ENCODE results near the gene TBC1D22A.

Gene TBC1D22A

DNA sequence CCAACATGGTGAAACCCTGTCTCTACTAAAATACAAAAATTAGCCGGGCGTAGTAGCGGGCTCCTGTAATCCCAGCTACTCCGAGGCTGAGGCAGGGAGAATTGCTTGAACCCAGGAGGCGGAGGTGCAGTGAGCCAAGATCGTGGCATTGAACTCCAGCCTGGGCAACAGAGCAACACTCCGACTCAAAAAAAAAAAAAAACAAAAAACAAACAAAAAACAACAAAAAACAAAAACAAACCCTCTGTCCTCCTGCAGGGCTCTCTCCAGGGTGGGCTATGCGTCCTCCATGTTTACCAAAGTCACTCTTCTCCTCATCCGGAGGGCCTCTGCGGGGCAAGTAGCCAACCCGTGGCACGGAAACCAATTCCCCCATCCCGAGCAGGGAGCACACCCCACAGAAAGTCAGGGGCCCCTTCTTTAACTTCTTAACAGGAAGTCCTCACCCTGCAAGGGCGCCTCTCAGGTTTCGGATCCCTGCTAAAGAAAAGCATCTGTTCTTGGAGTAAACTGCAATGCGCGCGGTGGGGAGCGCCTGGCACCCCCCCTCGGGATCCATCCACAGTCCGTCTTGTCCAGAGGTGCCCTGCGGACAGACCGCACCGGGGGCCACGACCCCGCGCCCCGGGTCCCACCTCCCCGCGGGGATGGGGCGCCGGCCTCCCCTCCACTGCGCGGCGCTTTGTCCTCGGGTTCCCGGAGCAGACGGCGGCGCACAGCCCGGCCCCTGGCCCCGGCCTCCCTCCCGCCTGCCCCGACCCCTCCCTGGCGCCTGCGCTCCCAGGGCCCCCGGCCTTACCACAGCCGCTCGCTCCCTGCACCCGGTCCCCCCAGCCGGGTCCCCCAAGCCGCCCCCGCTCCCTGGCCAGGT lies 25.1 kb upstream of the TBC1D22A start:
- peak; percentile 60 for DNase-seq (ENCODE audit: insufficient read length, low spot score)
- peak; percentile 95 for FAIRE-seq

DNA sequence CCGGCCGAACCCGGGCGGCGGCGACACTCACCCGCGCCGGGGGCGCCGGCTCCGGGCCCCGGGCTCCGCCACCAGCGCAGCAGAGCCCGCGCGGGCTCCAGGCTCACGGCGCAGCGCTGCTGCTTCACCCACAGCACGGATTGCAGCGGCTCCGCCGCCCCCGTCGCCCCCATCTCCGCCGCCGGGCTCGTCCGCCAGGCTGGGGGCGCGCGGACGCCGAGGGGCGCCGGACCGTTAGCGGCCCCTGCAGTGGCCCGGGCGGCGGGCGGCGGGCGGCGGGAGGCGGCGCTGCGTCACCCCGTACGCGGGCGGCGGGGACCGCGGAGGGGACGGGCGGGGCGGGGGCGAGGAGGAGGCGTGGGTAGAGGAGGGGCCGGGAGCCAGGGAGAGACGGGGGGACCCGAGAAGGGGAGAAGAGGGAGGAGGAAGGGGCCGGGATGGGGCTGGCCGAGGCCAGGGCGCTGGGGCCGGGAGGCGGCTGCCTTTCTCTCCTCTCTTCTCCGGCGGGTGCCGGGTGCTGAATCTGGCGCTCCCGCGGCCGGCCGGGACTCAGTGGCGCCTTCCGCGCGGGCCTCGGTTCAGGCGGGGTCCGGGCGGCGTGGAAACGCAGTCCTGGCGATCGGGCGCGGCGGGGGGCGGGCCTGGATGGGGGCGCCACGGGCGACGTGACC lies 24.3 kb upstream of the TBC1D22A start, which contains the start of gene CERK:
Gene CERK (minus strand): TSS at position 277 of the 671 bp plus-strand sequence. CDS start 104 bp downstream, at position 173.
- DNase-seq (ENCODE audit: insufficient read length, low spot score), result peak; percentile 78
- no peak for FAIRE-seq

DNA sequence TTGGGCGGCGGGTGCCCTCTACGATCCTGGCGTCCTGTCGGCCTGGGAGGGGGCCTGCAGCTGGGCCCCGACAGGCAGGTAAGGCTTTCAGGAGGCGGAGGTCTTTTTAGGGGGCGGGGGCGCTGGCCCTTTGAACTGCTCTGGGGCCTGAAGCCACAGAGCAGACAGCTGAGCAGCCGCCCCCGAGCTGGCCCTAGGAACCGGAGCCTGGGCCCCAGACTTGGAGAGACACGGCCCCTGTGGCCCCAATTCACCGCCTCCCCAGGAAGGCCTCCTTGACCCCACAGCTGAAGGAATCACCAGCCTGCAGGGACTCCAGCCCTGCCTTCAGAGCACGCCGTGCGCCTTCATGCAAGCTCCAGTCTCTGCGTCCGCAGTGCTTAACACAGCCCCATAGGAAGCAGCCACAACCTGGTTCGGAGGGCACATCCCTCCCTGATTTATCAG lies 23.8 kb upstream of the TBC1D22A start:
- peak; percentile 75 for FAIRE-seq

DNA sequence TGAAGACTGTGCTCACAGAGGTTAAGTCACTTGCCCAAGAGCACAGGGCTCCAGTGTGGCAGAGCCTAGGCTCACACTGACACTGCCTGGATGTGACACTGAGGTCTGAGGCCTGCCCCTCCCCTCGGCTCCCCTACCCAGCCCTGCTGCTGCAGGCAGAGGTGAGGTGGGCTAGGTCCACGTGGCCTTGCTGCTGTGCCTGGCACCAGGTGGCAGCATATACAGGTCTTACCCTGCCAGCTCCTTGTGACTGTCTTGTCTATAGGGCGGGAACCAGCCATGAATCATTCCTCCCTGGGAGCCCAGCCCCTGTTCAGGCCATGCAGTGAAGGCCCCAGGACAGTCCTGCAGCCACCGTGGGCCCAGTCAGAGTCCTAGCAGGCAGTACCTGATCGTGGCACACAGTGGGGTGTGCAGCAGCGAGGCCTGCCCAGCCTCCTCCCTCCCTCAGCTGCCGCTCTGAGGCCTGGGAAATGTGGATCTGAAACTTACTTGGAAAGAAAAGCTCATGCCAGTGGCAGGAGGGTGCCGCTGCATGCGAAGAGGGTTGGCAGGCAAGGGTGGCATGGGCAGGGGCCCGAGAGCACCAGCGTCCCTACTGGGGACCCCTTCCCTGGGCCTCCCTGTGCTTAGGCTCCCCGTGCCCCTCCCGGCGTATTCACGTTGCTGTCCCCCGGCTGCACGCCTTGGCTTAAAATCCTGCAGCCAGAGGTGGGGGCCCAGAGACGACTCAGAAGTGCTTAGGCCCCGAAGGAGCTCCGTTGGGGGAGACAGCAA lies 23.2 kb upstream of the TBC1D22A start:
- no peak for DNase-seq (ENCODE audit: insufficient read length, low spot score)

More for the DNA sequence above, 23.8 kb upstream of the TBC1D22A start:
- DNase-seq (ENCODE audit: insufficient read length, low spot score), result no peak

DNA sequence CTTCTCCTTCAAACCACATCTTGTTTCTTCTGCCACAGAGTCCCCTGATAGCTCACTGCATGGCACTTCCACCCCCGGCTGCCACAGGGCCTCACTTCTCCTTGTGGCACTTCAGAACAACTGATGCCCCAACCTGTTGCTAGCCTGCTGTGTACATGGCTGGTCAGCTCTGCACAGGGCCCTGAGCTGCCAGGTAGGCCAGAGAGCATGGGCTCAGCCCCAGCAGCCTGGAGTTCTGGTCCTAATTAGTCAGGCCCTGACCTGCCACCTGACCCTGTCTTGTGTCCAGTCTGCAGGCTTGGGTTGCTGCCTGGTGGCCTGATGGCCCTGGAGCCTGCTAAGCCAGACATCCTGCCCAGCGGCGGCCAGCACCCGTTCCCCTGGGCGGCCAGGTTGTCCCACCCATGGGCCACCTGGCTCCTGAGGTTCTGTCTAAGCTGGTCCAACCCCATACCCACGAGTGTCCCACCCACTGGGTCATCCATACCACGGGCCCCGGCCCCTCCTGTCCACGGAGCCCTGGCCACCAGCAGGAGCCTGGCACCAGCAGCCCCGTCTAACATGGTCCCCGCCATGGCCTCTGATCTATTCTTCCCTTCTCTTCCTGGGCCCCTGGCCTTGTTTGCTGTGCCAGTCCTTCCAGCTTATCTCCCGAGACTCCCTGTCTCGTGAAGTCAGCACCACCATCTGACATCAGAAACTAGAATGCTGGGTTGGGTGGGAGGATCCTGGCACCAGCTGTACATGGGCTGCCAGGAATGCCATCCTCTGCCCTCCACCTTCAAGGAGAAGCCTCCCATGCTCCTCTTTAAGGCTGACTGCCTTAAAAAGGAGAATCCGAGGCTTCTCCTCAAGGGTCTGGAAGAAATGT lies 21.3 kb upstream of the TBC1D22A start:
- DNase-seq (ENCODE audit: insufficient read length, low spot score) (no peak), FAIRE-seq (no peak)

More for the DNA sequence above, 23.2 kb upstream of the TBC1D22A start:
- FAIRE-seq, result no peak

DNA sequence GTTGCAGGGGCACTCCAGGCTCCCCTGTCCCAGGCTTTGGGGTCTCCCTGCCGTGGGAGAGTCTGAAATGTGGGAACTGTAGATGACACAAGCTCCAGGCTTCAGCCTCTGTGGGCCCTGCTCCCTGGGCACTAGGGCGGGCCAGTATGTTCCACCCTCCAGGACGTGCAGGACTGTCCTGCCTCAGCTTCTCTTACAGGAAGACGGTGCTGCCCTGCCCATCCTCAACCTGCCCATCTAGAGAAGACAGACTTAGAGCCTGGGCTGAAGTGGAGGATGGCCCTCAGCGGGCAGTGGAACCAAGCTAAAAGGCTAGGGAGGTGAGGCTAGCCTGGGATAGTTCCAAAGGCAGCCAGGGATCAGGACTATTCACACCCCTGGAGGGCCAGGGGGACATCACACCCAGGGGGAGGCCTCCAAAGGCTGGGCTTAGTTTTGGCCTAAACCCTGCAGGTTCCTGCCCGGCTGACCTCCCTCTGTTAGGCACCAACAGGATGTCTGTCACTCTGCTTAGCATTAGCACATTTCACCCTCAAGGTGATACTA lies 20.4 kb upstream of the TBC1D22A start:
- no peak for DNase-seq (ENCODE audit: insufficient read length, low spot score)
- no peak for FAIRE-seq

DNA sequence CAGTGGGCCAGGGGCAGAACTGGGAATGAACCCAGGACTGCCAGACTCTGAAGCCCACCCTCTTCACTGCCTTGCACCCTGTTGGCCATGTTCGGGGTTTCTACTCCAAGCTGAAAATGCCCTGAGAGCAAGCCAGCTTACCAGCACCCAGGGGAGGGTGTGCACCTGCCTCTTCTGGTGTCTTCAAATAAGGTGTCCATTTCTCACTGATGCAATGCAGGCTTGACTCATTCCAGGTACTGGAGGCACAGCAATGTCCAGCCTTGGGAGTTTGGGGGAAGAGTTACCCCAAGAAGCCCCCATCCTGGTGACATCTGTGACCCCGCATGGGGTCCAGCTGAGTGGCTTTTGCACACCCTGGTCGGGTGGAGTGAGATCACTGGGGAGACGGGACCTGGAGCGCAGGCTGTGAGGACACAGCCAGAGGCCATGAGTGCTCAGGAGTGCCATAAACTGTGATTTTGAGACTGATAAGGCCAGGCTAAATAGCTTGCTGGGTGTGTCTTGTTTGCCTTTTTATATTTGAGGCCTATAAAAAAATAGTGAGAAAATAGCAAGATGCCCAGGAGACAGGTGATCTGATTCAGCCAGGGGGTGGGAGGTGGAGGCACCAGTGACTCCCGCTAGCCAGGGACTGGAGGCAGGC lies 19.8 kb upstream of the TBC1D22A start:
- DNase-seq (ENCODE audit: insufficient read length, low spot score), result no peak

DNA sequence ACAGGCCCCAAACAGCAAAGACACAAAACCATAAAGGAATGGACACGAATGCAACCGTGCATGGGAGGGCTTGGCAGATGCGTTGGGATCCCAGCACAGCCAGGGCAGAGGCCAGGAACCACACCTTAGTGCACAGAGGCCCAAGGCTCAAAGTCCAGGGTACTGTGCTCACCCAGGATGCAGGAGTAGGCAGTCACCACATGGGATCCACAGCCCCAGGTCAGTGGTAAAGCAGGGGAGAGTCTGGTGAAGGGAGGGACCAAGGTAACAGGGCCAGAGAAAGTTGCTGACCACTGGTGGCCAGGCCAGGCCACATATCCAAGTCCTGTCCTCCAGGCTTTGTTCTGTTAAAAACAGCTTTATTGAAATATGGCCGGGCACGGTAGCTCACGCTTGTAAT lies 17.9 kb upstream of the TBC1D22A start:
- FAIRE-seq, result no peak
- no peak for DNase-seq (ENCODE audit: insufficient read length, low spot score)

More for the DNA sequence above, 19.8 kb upstream of the TBC1D22A start:
- FAIRE-seq, result no peak

DNA sequence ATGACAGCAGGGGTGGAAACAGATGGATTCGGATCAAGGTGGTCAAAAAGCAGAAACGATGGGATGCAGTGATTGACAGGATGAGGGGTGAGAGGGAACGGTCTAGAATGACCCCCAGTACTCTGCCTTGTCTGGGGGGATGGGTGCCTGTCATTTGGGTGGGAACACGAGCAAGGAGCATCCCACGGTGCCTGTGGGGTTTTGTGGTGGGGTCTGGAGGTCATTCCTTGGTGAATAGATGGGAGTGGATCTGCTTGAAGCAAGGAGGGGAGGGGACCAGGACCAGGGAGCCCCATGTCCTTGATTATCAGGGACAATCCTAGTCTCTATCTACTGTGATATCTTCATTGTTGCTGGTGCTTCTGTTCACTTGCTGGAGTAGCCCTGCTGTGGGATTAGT lies 16.3 kb upstream of the TBC1D22A start:
- no peak for FAIRE-seq
- DNase-seq (ENCODE audit: insufficient read length, low spot score), result no peak

DNA sequence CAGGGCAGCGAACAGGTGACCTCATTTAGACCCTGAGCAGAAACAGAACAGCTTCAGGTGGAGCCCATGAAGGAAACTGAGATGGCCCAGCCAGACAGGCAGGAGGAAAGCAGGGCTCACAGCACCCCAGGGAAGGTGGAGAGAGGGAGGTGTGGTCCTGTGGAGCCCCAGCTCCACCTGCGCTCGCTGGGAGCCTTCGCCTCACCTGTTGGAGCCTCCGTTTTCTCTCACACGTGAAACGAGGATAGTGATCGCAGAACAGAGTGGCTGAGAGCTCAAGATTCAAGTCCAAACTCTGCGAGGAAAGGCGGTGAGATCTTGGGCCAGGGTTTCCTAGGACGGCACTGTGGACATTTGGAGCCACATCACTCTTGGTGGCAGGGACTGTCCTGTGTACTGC lies 15.8 kb upstream of the TBC1D22A start:
- FAIRE-seq (no peak), DNase-seq (ENCODE audit: insufficient read length, low spot score) (no peak)

DNA sequence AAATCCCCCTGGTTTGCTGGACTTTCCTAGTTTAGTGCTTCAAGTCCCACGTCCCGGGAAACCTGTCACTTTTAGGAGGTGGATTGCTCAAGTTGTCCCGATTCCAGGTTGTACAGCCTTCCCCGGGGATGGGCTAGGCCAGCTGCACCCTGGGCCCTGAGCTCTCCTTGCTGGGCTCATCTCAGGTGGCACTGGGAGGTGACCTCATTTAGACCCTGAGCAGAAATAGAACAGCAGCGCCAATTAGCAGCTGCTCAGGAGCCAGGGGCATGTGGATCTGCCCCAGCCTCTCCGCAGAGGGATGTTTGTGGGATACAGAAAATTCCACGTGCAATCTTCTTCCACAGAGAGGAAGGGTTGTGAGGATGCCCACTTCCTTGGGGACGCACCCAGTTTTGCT lies 14.8 kb upstream of the TBC1D22A start:
- no peak for DNase-seq (ENCODE audit: insufficient read length, low spot score)
- FAIRE-seq, result no peak

DNA sequence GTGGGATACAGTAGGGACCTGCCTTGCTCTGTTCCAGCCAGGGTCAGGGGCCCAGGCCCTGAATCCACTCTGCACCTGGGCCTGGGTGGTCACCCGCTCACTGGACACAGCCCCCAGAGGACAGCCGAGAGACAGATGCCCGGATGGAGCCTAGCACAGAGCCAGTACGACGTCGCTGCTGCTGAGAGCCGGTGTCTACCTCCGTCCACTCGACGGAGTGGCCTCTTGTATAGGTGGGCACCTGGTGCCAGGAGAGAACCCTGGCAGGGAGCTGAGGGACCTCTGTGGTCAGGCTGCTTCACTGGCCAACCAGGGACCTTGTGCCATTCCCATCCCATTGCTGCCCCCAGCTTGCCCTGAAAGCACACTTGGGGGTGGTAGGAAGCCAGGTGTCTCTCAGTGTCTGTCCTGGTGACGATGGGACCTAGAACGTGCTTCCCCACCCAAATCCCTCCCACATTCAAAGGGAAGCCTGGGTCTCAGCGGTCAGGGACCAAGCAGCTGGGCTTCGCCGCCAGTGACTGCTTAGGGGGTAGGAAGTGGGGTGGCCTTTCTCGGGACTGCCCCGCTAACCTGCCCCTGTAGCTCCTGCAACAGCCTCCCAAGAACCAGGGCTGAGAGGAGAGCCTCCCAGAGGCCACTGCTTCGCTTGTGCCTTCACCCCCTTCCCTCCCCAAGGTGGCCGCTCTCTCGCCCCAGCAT lies 14.1 kb upstream of the TBC1D22A start:
- DNase-seq (ENCODE audit: insufficient read length, low spot score) (no peak), FAIRE-seq (no peak)

DNA sequence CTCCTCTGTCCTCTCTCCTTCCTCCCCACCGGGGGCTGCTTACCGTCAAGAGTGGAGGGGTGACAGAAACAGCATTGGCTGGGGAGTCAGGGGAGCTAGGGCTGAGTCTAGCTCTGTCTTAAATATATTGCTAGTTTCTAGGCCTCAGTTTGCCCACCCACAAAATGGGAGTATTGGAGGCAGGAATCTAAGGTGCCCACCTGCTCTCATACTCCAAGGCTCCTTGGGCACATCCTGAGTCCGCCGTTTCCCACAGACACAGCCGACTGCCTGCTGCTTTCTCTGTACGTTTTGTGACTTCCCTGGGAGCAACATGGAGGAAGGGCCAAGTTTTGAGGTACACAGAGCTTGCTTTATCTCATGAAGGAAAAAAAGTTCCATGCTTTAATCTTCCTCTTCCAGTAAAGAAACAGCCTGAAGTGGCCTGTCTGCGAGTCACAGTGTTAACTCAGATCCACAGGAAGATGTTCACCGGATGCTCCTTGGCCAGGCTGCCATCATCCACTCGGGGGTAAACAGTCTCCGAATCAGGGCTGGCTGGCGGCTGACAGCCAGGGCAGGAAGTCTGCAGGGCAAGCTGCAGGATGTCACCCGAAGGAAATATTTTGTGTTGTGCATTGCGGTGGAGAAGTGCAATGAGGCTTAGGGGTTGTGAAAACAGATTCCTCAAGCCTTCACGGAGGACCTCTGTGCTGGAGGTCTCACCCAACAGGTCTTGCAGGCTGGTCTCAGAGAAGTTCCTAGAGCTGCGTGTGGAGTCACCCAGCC lies 13.4 kb upstream of the TBC1D22A start:
- no peak for FAIRE-seq
- no peak for DNase-seq (ENCODE audit: insufficient read length, low spot score)

DNA sequence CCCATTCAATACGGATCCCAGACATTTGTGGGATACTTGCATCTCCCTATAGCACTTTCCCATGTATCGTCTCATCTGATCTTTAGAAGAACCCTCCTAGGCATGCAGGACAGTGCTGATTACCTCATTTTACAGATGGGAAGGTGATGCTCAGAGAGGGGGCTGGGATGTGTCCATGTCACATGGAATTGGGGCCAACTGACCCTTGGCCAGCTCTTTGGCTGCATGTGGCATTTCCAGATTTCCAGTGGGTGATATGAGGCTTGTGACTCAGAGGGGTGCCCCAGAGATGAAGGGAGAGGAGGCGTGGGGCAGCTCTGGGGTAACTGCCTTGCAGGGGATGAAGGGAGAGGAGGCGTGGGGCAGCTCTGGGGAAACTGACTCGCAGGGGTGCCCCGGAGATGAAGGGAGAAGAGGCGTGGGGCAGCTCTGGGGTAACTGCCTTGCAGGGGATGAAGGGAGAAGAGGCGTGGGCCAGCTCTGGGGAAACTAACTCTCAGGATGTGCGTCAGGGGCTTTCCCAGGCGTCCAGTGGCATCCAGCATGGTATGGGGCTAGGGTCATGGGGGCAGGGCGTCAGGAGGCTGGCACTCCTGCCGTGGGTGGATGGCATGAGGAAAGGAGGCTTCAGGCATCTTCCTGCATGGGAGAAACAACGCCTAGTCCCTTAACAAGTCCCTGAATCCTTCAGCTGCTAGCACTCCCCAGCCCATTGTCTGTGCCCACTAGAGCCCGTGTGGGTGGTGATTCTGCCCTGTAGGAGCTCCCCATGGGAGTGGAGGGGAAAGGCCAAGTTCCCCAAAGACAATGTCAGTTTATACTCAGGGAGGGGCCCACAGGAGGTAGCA lies 12.5 kb upstream of the TBC1D22A start:
- no peak for FAIRE-seq
- no peak for DNase-seq (ENCODE audit: insufficient read length, low spot score)

DNA sequence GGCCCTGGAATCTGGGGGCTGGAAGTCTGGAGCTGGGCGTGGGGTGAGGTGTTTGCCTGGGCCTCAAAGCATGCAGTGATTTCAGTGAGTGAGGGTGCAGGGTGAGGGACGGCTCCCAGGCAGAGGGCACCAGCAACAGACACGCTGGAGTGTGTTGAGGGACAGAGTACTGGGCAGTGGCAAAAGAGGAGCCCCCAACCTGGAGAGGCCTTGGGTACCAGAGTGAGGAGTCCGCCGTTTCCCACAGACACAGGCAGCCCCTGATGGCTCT lies 12.0 kb upstream of the TBC1D22A start:
- DNase-seq (ENCODE audit: insufficient read length, low spot score) (no peak), FAIRE-seq (no peak)

DNA sequence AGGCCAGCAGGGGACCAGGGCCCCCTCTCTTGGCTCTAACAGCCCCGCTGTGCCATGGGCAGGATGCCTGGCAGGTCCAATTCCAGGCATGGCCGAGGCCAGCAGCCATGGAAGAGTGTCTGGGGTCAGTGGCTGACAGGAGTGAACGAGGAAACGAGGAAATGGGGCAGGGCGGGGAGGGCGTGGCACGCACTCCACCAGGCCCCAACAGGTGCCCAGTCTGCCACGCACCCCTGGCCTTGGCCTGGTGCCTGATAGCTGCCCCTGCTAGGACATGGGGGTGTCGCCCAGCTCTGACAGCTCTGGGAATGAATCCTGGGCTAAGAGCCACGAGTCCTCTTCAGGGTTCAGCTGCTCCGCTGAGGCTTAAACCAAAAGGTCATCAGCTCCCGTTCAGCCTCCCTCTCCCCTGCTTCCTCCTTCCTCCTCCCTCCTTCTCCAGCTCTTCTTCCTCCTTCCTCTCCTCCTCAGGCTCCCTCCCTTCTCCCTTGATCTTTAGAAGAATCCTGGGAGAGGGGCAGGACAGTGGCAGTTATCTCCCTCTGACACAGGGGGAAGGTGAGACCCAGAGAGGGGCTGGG lies 11.5 kb upstream of the TBC1D22A start:
- FAIRE-seq (no peak), DNase-seq (ENCODE audit: insufficient read length, low spot score) (no peak)
